AG04449 (cell line): Measurements from ENCODE around the gene GPSM3.
"Not testable (repeated sequence)": the region's sequence is repeated elsewhere in the genome, so short reads cannot be mapped to it uniquely, and the experiment has no call there.

Experiments used
- CTCF ChIA-PET: fragments of 350-600 bp; formaldehyde crosslinking; extraction: SDS; loops from one replicate; lab custom pipeline; 2021; ENCODE audit warnings: antibody characterized with exemption; lab: Yijun Ruan, JAX
- POLR2A ChIA-PET: fragments of 400-600, 350-600 bp; formaldehyde crosslinking; extraction: SDS; loops from one replicate; lab custom pipeline; 2020; ENCODE audit warnings: antibody characterized with exemption, inconsistent platforms; lab: Yijun Ruan, JAX
- DNase-seq: peaks from one replicate; pipeline ENCODE4 v3.0.0-alpha.2; 2010; ENCODE audit warnings: low read depth, low spot score
- H3K4me3 ChIP-seq: 2 replicates; pipeline ENCODE4 v1.5.1; 2011; ENCODE audit warnings: low read depth, mild to moderate bottlenecking, control low read depth, low read length
- CTCF ChIP-seq: IDR thresholded peaks from one replicate; pipeline ENCODE4 v1.5.1; 2011; ENCODE audit warnings: mild to moderate bottlenecking, moderate library complexity, low read length, control low read depth, inconsistent platforms; ENCODE audit not compliant: insufficient read depth; ENCODE audit errors: missing control alignments

GPSM3 gene

DNA sequence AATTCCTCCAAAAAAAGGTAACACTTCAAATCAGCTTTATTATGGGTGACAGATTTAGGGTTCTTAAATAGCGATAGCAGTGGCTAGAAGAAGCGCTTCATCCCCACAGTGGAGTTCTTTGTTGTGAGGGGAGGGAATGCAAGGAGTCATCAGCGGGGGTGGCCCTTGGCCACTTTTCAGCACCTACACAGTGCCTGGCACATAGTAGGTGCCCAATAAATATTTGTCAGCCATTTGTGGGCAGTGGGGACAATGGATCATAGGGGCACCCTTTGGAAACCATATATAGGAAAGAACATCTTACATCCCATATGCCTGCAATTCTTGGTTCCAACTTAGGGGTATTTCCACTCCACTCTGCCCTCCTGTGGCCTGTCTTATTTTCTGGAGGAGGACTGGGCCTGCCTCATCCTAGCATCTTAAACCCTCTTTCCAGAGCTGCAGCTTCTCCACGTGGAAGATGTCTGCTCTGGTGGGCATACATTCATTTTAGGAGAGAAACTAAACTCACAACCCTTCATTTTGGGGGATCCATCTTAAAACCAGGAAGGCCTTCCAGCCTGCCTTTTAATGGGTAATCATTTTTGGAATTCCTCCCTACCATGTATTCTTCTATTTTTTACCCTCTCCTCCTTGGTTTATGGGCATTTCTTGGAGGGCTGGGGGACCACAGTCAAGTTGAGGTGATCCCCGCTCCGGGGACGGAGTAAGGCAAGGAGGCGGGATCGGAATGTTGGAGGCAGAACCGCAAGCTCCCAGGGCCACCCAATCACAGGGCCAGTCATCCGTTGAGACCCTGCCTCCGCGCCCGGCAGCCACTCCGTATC is 2.6 kb upstream of the GPSM3 start:
- H3K4me3 ChIP-seq = peak overlapping the region; percentile 55
- POLR2A ChIA-PET = interaction anchor here (0.6 to 2.0 kb wide), 10 partner anchors 10 to 1260 kb away, joined by 3 to 8 read pairs (median 4); partner anchors contain the start of genes AGPAT1, ATF6B, FKBPL and RNF5
- TF ChIP-seq CTCF = peak; percentile 62
- CTCF ChIA-PET = interaction anchor here (0.6 to 4.4 kb wide), 22 partner anchors 8 to 643 kb away, joined by 3 to 62 read pairs (median 4); partner anchors contain the start of genes ATF6B, FKBPL, RNF5 and TAP2
- DNase-seq = no peak

GRCh38 chr6:32194388-32194787 is 1.9 kb upstream of the GPSM3 start:
- TF ChIP-seq CTCF = no peak
- DNase-seq = no peak
- CTCF ChIA-PET = interaction anchor here (0.7 to 4.4 kb wide), 9 partner anchors 12 to 224 kb away, joined by 3 to 62 read pairs (median 4); partner anchors contain the start of genes ATF6B and FKBPL
- no peak overlapping the region for H3K4me3 ChIP-seq
- POLR2A ChIA-PET = interaction anchor here (1.5 to 2.0 kb wide), 2 partner anchors 17 to 61 kb away, joined by 4 to 8 read pairs; partner anchors contain the start of gene RNF5

GRCh38 chr6:32193096-32193495 is 653 bp upstream of the GPSM3 start:
- not testable (repeated sequence) for H3K4me3 ChIP-seq, DNase-seq
- POLR2A ChIA-PET = interaction anchor here (1.3 kb wide), 1 partner anchor 10 kb away, joined by 3 read pairs; no protein-coding TSS in a partner anchor
- CTCF ChIA-PET = interaction anchor here (0.8 to 4.4 kb wide), 6 partner anchors 16 to 145 kb away, joined by 3 to 62 read pairs (median 3); partner anchors contain the start of gene AGPAT1

DNA sequence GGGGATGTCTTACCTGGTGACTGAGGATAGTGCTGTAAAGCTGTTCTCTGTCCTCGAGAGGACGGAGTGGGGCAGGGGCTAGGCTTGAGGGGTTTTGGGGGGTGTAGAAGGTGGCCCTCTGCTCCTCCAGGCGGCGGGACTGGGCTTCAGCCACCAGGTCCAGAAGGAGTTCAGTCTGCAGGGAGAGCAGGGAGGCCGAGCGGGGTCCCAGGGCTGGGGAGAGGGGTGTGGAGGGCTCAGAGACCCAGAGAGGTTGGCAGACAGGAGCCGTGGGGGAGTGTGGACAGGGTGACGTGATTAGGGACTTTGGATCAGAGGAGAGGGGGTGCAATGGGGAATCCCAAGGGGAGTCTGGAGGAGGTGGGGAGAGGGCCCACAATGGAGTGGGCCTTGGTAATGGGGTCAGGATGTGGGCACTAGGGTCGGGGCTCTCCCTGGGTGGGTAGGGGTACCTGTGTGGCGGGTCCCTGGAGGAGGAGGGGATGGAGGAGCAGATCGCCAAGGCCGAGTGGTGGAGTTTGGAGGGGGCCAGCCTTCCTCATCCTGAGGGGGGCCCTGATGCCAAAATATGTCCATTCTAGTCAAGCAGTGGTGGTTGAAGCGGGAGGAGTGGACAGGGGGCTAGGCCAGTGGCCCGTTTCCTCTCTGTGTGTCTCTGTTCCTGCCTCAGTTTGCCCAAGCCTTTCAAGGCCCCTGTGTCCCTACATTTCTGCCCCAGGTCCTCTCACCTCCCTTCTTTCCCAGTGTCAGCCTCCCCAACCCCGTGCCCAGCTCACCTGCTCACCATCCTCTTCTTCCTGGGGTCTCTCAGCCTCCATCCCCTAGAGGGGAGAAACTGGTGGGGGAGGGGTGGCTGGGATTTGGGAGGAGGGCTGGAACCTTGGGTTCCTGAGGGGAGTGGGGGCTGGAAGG is 491 bp downstream of the GPSM3 start:
- TF ChIP-seq CTCF = no peak
- DNase-seq = no peak
- no peak overlapping the region for H3K4me3 ChIP-seq
- POLR2A ChIA-PET = no interaction called here
- CTCF ChIA-PET = interaction anchor here (0.9 to 4.4 kb wide), 6 partner anchors 15 to 143 kb away, joined by 3 to 62 read pairs (median 4); partner anchors contain the start of gene AGPAT1

- peak overlapping the region; percentile 77 for H3K4me3 ChIP-seq
- DNase-seq = no peak
- POLR2A ChIA-PET = interaction anchor here (0.6 kb wide), 1 partner anchor 76 kb away, joined by 4 read pairs; no protein-coding TSS in a partner anchor
- CTCF ChIA-PET = interaction anchor here (0.7 to 1.6 kb wide), 4 partner anchors 12 to 130 kb away, joined by 3 to 8 read pairs (median 3); no protein-coding TSS in a partner anchor
- TF ChIP-seq CTCF = no peak
These were observed 1.3 kb downstream of the GPSM3 start for GRCh38 chr6:32190911-32191677.
